ENCODE results near the gene CREB3. TPM values are rescaled to one million over a fixed set of nuclear protein-coding genes. Genes with fewer than 3 reads are reported as not detected.

The CREB3 gene
- total RNA-seq, 1 experiment from 2014 or later: 68.4 TPM

- no peak for DNase-seq (ENCODE audit: low read depth)
Observed at GRCh38 chr9:35776018-35776417, 43.6 kb downstream of the CREB3 start.

GRCh38 chr9:35778496-35778895 lies 46.0 kb downstream of the CREB3 start:
- no peak for DNase-seq (ENCODE audit: low read depth)

GRCh38 chr9:35781066-35781465 lies 48.6 kb downstream of the CREB3 start:
- no peak for DNase-seq (ENCODE audit: low read depth)

- no peak for DNase-seq (ENCODE audit: low read depth)
Observed at GRCh38 chr9:35783418-35783817, 51.0 kb downstream of the CREB3 start.

Other genes starting within 250 kb of the CREB3 start
- 6.4 and 7.6 TPM in 2 replicates for gene RUSC2, start 242.6 kb upstream of the CREB3 start, total RNA-seq (2014; rRNA removed; shearing (Covaris generic))
- 4.0 and 5.5 TPM in 2 replicates for gene TESK1, start 127.4 kb upstream of the CREB3 start, total RNA-seq (2014; rRNA removed; shearing (Covaris generic))
- 0.10 and 0.12 TPM in 2 replicates for gene CD72, start 114.3 kb upstream of the CREB3 start, total RNA-seq (2014; rRNA removed; shearing (Covaris generic))
- gene SIT1, start 81.7 kb upstream of the CREB3 start, total RNA-seq (2014; rRNA removed; shearing (Covaris generic)): not detected in 2 replicates
- 19,023 and 39,221 TPM in 2 replicates for gene RMRP, start 74.6 kb upstream of the CREB3 start, total RNA-seq (2014; rRNA removed; shearing (Covaris generic))
- 18.1 and 32.5 TPM in 2 replicates for gene CCDC107, start 74.4 kb upstream of the CREB3 start, total RNA-seq (2014; rRNA removed; shearing (Covaris generic))
- 7.6 and 14.2 TPM in 2 replicates for gene ARHGEF39, start 67.5 kb upstream of the CREB3 start, total RNA-seq (2014; rRNA removed; shearing (Covaris generic))
- 73.8 and 82.4 TPM in 2 replicates for gene CA9, start 58.7 kb upstream of the CREB3 start, total RNA-seq (2014; rRNA removed; shearing (Covaris generic))
- 146 and 206 TPM in 2 replicates for gene TPM2, start 42.7 kb upstream of the CREB3 start, total RNA-seq (2014; rRNA removed; shearing (Covaris generic))
- gene TLN1, start 471 bp upstream of the CREB3 start, total RNA-seq (2014; rRNA removed; shearing (Covaris generic)): 117 and 137 TPM in 2 replicates
- gene GBA2, start 16.6 kb downstream of the CREB3 start, total RNA-seq (2014; rRNA removed; shearing (Covaris generic)): 13.1 and 13.2 TPM in 2 replicates
- gene RGP1, start 16.6 kb downstream of the CREB3 start, total RNA-seq (2014; rRNA removed; shearing (Covaris generic)): 9.4 and 10.3 TPM in 2 replicates
- gene MSMP, start 21.6 kb downstream of the CREB3 start, total RNA-seq (2014; rRNA removed; shearing (Covaris generic)): not detected in 2 replicates
- 13.3 and 14.7 TPM in 2 replicates for gene NPR2, start 58.9 kb downstream of the CREB3 start, total RNA-seq (2014; rRNA removed; shearing (Covaris generic))
- gene SPAG8, start 79.6 kb downstream of the CREB3 start, total RNA-seq (2014; rRNA removed; shearing (Covaris generic)): 1.7 and 1.8 TPM in 2 replicates
- gene HINT2, start 82.4 kb downstream of the CREB3 start, total RNA-seq (2014; rRNA removed; shearing (Covaris generic)): 57.7 and 63.2 TPM in 2 replicates
- not detected in 2 replicates for gene FAM221B, start 96.1 kb downstream of the CREB3 start, total RNA-seq (2014; rRNA removed; shearing (Covaris generic))
- 1.4 and 1.9 TPM in 2 replicates for gene TMEM8B, start 96.6 kb downstream of the CREB3 start, total RNA-seq (2014; rRNA removed; shearing (Covaris generic))
- gene OR13J1, start 137.7 kb downstream of the CREB3 start, total RNA-seq (2014; rRNA removed; shearing (Covaris generic)): not detected in 2 replicates
- gene HRCT1, start 173.5 kb downstream of the CREB3 start, total RNA-seq (2014; rRNA removed; shearing (Covaris generic)): 0.20 TPM in 1 of 2 replicates, not detected in the other
- gene SPAAR, start 176.8 kb downstream of the CREB3 start, total RNA-seq (2014; rRNA removed; shearing (Covaris generic)): not detected in 2 replicates
- gene OR2S2, start 225.5 kb downstream of the CREB3 start, total RNA-seq (2014; rRNA removed; shearing (Covaris generic)): not detected in 2 replicates